GM21619 (cell line): ENCODE results near the gene WT1.

Experiments used
- ATAC-seq: cut with Tn5 transposase; IDR thresholded peaks from one replicate; pipeline ENCODE4 v1.9.1; 2021; ENCODE audit not compliant: unreplicated experiment

Gene WT1

GRCh38 chr11:32438866-32439489, 3.6 kb upstream of the WT1 start:
- ATAC-seq, result no peak

GRCh38 chr11:32438346-32438865, 3.1 kb upstream of the WT1 start:
- no peak for ATAC-seq

GRCh38 chr11:32437495-32438345, 2.4 kb upstream of the WT1 start:
- no peak for ATAC-seq

- no peak for ATAC-seq
Observed at GRCh38 chr11:32436751-32437494, 1.6 kb upstream of the WT1 start.

GRCh38 chr11:32435942-32436750, 807 bp upstream of the WT1 start:
- ATAC-seq, result no peak

GRCh38 chr11:32435152-32435480, 223 bp downstream of the WT1 start:
- ATAC-seq, result no peak

GRCh38 chr11:32434356-32435151, 785 bp downstream of the WT1 start:
- no peak for ATAC-seq

GRCh38 chr11:32433914-32434355, 1.4 kb downstream of the WT1 start:
- no peak for ATAC-seq

GRCh38 chr11:32433101-32433913, 2.0 kb downstream of the WT1 start:
- no peak for ATAC-seq

GRCh38 chr11:32432565-32432964, 2.8 kb downstream of the WT1 start:
- ATAC-seq, result no peak

- ATAC-seq, result no peak
Observed at GRCh38 chr11:32430568-32431381, 4.6 kb downstream of the WT1 start.

- ATAC-seq, result no peak
Observed at GRCh38 chr11:32429477-32429876, 5.9 kb downstream of the WT1 start.

GRCh38 chr11:32428665-32429303, 6.6 kb downstream of the WT1 start:
- ATAC-seq, result no peak

- ATAC-seq, result no peak
Observed at GRCh38 chr11:32427935-32428664, 7.2 kb downstream of the WT1 start.

GRCh38 chr11:32427616-32427934, 7.8 kb downstream of the WT1 start:
- no peak for ATAC-seq

GRCh38 chr11:32426819-32427615, 8.3 kb downstream of the WT1 start:
- ATAC-seq, result no peak

GRCh38 chr11:32426192-32426591, 9.1 kb downstream of the WT1 start:
- no peak for ATAC-seq
